Hematopoietic multipotent progenitor cell treated with erythropoietin and hydrocortisone succinate and interleukin-3 and kit ligand, for 6 days (in vitro differentiated cells): ENCODE measurements around the gene HOXD3.

Experiments
- DNase-seq: peaks from one replicate; pipeline ENCODE4 v3.0.0-alpha.2; 2015

The HOXD3 gene

GRCh38 chr2:176151442-176152287 lies 5.4 kb upstream of the HOXD3 start, which contains the start of gene HOXD4:
Gene HOXD4 (plus strand): TSS chr2:176151550. CDS start chr2:176151634, 84 bp downstream.
- no peak for DNase-seq

- DNase-seq, result no peak
Measured at GRCh38 chr2:176152350-176153181, 4.5 kb upstream of the HOXD3 start.

DNA sequence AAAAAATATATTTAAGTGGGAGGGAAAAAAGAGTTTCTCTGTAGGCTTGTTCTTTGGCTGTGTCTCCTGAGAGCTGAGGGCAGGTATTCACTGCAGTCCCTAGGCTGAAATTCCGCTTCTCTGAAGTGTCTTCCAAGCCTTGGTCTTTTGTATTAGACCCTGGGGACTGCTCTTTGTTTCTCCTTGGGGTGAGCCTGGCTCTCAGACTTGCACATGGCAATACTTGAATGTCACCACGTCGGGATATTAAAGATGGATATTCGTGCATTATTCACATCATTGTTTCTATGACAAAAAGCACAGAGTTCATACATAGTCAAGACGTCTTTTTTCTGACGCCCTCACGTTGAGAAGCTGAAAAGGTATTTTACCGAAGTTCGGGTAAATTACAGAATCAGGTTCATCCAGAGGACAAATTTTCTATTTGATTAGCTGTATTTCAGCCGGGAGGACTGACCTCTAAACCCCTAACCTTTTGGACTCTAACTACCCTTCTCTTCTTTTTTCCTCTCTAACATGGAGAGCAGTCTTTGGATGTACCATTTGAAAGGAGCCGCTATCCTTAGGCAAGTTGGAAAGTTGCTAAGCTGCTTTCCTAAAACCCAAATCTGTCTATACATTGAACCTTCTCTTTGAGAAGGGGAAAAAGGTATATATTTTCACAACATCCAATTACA lies 2.4 kb upstream of the HOXD3 start:
- no peak for DNase-seq

DNA sequence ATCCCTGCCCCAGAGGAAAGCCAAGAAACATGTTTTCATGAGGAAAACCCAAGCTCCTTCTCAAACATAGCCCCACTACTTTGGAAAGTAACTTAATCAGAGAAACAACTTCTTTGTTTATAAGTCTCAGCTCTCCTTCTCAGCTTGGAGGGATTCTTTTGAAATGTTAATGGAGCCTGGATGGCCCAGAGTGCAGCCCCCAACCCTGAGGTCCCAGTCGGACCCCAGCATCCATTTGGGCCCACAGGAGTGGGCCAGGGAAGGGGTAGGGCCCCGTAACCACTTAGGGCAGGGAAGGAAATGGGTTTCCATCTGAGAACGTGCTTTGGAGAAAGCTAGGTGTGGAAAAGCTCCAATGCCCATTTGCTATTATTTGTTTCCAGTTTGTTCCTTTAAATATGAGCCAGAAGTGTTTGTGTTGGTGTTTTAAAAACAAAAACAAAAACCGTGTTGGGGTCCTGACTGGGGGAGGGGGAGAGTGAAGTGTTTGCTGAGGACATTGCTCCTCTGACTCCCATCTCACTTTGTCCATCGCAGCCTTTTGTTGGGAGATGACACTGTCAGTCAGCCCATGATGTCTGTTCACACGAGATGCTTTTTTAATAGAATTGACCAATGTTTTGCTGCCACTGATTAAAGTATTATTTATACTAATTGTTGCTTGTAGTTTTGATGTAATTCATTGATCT lies 1.6 kb upstream of the HOXD3 start:
- no peak for DNase-seq

DNA sequence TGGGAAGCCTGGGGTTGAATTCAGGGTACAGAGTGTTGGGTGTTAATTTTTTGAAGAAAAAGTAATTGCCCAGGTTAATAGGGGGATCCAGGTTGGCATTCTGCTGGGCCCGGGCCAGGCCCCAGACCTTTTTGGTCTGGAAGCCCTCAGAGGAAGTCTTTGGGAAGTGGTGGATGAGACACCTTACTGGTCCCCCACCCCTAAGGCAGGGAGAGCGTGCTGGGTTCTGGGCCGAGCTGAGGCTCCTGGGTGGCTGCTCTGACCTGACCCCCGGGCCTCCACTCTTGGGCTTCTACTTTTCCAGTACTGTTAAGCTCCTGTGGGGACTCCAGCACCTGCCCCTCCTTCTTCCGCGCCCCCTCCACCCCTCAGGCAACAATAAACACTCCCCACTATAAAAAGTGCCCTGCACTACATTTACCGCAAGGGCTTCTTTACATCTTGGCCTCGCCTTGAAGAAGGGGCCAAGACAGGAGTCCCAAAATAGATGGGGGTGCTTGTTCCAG lies 753 bp upstream of the HOXD3 start:
- no peak for DNase-seq

DNA sequence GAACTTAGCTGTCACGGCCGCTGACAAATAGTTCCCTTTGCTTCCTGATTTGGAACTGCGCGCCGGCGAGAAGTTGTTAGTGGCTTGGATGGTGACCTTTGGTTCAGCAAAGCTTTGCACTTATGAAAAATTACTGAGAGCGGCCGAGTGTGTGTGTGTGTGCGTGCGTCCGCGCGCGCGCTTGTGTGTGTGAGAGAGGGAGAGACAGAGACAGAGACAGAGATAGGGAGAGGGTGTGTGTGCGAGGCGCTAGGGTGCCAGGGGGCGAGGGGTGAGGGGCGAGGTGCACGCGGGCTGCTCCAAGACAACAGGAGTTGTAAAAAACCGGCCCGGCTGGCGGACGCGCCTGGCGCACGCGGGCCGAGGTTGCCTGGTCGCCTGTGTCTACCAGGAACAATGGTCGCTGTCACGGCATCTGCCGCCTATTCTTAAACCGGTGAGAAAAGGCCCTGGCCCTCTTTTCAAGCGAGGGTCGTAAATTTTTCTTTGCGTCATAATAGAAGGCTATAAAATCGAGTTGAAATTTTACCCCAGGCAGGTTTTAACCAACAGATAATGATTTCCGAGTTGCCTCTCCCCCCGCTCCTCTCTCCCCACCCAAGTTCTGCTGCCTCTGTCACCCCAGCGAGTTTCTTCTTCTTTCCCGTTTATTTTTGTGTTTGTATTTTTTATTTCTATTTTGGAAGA lies 535 bp downstream of the HOXD3 start:
- DNase-seq, result no peak

GRCh38 chr2:176158186-176158591 lies 1.1 kb downstream of the HOXD3 start:
- no peak for DNase-seq

DNA sequence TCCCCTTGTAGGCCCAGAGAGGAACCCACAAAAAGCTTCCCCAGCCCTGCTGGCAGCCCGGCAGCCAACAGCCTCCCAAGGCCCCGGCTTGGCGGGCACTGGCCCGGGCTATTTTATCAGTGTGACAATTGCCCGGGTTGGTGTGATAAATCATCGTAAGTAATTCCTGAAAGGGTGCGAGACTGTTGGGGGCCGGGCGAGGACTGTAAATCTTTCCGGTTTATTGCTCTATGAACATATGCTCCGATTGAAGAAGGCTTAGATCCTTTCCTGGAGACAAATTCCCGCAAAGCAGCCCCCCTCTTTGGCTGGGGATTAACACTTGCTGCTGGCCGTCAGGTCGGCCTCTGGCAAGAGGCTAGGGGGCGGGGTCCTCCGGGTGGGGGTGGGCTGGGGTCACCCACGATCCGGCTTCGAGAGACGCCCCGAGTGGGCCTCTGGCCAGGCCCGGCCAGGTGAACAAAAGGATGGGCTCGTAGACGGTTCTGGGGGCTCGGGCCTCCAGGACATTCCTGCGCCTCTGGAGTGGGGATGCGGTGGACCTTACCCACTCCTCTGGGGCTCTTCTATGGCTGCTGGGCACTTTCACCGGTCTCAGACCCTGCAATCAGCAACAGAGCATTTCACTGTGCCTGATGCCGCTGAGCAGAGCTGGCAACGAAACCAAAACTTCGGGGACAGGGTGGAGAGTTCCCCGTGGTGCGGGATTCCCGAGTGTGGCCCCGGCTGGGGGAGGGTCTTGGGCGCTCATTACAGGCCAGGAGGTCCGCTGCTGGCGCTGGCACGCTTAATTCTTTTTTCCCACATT lies 2.0 kb downstream of the HOXD3 start:
- no peak for DNase-seq

- no peak for DNase-seq
Measured at GRCh38 chr2:176159663-176160250, 2.6 kb downstream of the HOXD3 start.

DNA sequence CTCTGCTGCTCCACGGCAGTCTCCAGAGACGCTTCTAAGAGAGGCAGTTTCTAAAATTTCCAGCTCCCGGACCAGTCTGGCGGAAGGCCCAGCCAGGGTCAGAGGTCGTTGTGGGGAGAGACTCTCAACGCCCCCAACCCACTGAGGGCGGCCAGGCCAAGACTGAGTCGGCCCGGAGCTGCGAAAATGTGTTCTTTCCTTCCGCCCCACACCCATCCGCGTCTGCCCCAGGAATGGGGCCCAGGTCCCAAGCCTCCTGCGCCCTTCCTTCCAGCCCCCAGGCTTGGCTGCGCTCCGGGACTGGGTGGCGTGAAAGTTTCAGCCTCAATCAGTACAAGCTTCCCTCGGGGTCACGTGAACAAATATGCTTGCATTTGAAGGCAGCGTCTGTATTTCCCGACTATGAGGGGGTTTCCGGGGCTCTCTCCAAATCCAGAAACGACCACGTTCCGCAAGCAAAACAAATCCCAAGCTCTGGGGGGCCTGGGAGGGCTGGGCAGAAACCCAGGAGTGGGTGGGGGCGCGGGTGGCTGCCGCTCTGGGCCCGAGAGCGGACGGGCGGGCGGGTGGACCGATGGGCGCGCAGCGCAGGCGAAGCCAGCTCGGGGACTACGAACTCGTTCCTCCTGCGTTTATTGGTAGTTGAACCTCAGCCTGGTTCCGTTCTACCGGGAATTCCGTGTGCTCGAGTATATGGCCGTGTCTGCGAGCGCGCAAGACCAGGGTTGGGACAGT lies 3.3 kb downstream of the HOXD3 start:
- no peak for DNase-seq

- DNase-seq, result no peak
Measured at GRCh38 chr2:176160986-176161824, 4.1 kb downstream of the HOXD3 start.

DNA sequence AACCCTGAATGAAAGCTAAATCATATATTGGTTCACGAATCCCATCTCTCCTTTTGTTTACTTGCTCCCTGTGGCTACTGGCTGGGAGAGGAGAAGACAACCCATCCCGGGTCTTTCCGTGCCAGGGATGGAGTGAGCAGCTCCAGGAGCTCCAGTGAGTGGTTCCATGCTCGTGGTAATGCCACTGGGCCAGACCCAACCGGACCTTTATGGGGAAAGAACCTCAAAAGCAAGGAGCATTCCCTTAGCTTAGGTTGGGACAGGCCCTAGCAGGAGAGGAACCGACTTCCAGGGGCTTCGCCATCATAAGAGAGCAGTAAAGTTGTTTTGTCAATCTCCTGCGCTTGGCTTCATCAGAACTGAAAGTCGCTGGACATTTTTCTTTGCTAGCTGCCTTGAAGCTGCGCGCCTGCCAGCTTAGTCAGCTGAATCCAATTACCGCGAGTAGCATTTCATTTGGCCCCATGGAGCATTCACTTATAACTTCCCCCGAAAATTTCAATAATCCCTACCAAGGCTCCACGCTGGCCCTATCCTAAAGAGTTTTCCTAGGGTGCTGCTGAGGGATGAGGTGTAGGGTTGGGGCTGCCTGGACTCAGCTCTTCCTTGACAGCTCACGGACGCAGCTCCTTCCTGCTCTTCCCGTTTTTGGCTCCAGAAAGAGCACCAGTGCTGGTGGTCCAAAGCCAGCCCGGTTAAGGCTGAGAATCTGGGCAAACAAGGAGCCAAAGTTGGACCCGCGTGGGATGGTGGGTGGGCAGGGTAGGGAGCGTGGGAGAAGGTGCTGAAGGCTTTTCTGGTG lies 4.9 kb downstream of the HOXD3 start:
- no peak for DNase-seq

DNA sequence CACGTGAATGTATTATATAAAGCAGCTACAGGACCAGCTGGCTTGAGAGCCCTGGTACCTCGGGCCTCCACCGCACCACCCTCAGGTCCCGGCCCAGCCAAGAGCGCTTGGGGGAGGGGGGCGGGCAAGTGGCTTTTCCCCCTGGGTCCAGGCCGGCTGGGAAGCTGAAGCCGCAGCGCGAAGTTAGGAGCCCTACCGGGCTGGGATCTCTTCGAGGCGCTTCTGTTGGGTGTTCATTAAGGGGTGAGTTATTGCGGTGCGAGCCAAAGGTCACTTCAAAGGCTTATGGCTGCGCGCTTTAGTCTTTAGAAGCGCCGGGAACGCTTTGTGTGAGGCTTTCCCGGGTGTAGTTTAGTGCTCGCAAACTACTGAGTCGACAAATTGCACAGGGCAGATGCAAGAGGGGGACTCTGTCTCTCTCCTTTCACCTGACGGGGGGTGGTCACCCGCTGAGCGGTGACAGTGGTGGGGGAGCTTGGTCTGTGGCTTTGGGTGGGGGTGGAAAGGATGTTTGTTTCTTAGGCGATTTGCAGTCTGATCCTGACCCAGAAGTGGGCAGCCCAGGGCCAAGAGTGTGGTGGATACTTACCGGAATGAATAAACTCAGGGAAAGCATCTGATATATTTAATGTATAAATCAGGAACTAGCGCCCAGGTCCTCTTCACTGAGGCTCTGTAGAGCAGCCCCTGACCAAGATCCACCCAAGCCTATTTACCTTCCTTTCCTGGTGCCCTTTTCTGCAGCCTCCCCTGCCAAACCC lies 6.0 kb downstream of the HOXD3 start:
- DNase-seq, result no peak

GRCh38 chr2:176163672-176164056 lies 6.6 kb downstream of the HOXD3 start:
- no peak for DNase-seq

DNA sequence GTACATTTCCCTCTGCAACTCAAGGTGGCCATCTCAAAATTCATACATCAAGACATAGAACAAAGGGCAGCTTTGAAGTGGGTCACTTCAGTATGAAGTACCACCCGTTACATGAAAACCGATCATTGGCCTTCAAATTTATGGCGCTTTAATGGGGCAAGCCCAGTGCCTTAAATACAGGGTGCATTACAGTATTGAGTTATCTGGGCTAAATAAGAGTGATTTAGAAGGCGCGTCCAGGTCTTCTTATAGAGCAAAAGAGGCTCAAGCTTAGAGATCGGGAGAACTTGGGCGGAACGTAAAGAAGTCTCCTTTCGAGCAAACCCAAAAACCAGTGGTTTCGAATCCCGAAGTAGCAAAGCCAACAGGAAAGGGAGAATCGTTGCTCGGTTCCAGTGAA lies 7.1 kb downstream of the HOXD3 start:
- no peak for DNase-seq

DNA sequence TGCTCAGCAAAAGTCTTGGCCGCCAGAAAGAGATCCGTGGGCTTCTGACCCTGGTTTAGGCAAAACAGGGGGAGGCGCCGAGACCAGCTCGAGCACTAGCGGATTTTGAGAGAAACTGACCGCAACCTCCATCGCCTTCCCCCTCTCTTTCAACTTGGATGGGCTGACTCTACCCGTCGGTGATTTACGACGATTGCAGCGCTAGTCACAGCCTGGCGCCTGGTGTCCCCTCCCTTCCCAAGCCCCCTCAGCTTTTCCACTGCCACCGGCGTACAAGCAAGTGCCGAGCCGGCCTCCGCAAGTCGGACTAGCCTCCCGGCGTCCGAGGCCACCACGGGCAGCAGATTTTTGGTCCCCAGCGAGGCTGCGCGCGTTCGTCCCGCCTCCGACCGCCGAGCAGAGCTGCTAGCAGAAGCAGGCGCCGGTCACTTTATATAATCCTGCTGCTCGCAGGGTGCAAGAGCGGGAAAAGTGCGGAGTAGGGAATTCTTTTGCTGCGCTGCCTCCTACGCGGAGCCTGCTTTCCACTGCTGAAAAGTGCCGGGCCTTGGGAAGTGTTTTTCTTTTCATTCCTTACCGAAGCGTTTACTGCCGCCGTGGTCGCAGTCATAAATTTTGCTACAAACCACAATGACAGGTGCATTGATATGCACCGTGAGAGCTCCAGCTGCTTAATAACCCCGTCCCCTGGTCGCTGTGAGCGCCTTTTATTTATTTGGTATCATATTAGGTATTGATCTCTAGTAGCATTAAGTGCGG lies 7.7 kb downstream of the HOXD3 start:
- DNase-seq, result no peak
